HepG2 (cell line): ENCODE data around the gene POLR3E. TPM values are rescaled to one million over a fixed set of nuclear protein-coding genes. Genes with fewer than 3 reads are reported as not detected.

ENCODE experiments used
- ARNTL ChIP-seq: sonication (generic); formaldehyde crosslinking; IDR thresholded peaks from 2 replicates; pipeline ENCODE4 v1.4.0; 2020; ENCODE audit warnings: mild to moderate bottlenecking, missing genetic modification reagents
- CBFB ChIP-seq: sonication (generic); formaldehyde crosslinking; IDR thresholded peaks from 2 replicates; pipeline ENCODE4 v1.4.0; 2020; ENCODE audit warnings: missing genetic modification reagents
- CEBPG ChIP-seq: IDR thresholded peaks from 2 replicates; pipeline ENCODE4 v1.6.1; 2016
- GPN1 ChIP-seq: sonication (generic); formaldehyde crosslinking; IDR thresholded peaks from 2 replicates; pipeline ENCODE4 v1.5.1; 2020; ENCODE audit warnings: missing genetic modification reagents, borderline replicate concordance
- HIVEP1 ChIP-seq: sonication (generic); formaldehyde crosslinking; IDR thresholded peaks from 2 replicates; pipeline ENCODE4 v1.4.0; 2020; ENCODE audit warnings: mild to moderate bottlenecking, missing genetic modification reagents
- HNRNPLL ChIP-seq: fragments of 200-400 bp; formaldehyde crosslinking; IDR thresholded peaks from 2 replicates; pipeline ENCODE4 v1.6.1; 2017; ENCODE audit warnings: mild to moderate bottlenecking, low read depth, low read length; ENCODE audit not compliant: poor library complexity, severe bottlenecking
- KMT2B ChIP-seq: IDR thresholded peaks from 2 replicates; pipeline ENCODE4 v1.6.1; 2016; ENCODE audit warnings: missing genetic modification reagents, missing compliant biosample characterization
- MED8 ChIP-seq: sonication (generic); formaldehyde crosslinking; IDR thresholded peaks from 2 replicates; pipeline ENCODE4 v1.8.1; 2023; ENCODE audit warnings: mild to moderate bottlenecking, missing genetic modification reagents; ENCODE audit not compliant: insufficient replicate concordance
- MIER3 ChIP-seq: IDR thresholded peaks from 2 replicates; pipeline ENCODE4 v1.6.1; 2016; ENCODE audit warnings: missing compliant biosample characterization, borderline replicate concordance
- NFE2L2 ChIP-seq: fragments of 150-350 bp; IDR thresholded peaks from 2 replicates; pipeline ENCODE4 v1.6.1; 2014; ENCODE audit warnings: low read length
- NFYC ChIP-seq: IDR thresholded peaks from 2 replicates; pipeline ENCODE4 v1.6.1; 2016; ENCODE audit warnings: missing genetic modification reagents, missing compliant biosample characterization
- STAT5B ChIP-seq: sonication (generic); formaldehyde crosslinking; IDR thresholded peaks from 2 replicates; pipeline ENCODE4 v1.4.0; 2020; ENCODE audit warnings: missing genetic modification reagents
- ZBTB7A ChIP-seq: sonication (generic); formaldehyde crosslinking; IDR thresholded peaks from 2 replicates; pipeline ENCODE4 v1.8.0; 2022; ENCODE audit warnings: mild to moderate bottlenecking, missing genetic modification reagents
- ZFP62 ChIP-seq: sonication (generic); formaldehyde crosslinking; IDR thresholded peaks from 2 replicates; pipeline ENCODE4 v1.4.0; 2020; ENCODE audit warnings: missing genetic modification reagents
- ZHX2 ChIP-seq, 2 experiments: sonication (generic) in 1 of 2; formaldehyde crosslinking in 1 of 2; IDR thresholded peaks; 2 replicates each; pipeline versions ENCODE4 v1.6.1 to v1.9.0; 2014 to 2022; ENCODE audit warnings: antibody characterized with exemption in 1 of 2, borderline replicate concordance in 1 of 2, inconsistent platforms in 1 of 2, low read depth in 1 of 2, missing genetic modification reagents in 1 of 2
- ZNF331 ChIP-seq: sonication (generic); formaldehyde crosslinking; IDR thresholded peaks from 2 replicates; pipeline ENCODE4 v1.4.0; 2020; ENCODE audit warnings: missing genetic modification reagents
- ZNF33A ChIP-seq: sonication (generic); formaldehyde crosslinking; IDR thresholded peaks from 2 replicates; pipeline ENCODE4 v1.5.1; 2020; ENCODE audit warnings: missing genetic modification reagents, mild to moderate bottlenecking, moderate library complexity, borderline replicate concordance
- ZNF33B ChIP-seq: sonication (generic); formaldehyde crosslinking; IDR thresholded peaks from 2 replicates; pipeline ENCODE4 v1.5.1; 2020; ENCODE audit warnings: mild to moderate bottlenecking, missing genetic modification reagents
- ZNF589 ChIP-seq: sonication (generic); formaldehyde crosslinking; conservative IDR thresholded peaks from 2 replicates; pipeline ENCODE4 v1.8.0; 2022; ENCODE audit warnings: mild to moderate bottlenecking, moderate library complexity, missing genetic modification reagents
- ZNF850 ChIP-seq: sonication (generic); formaldehyde crosslinking; conservative IDR thresholded peaks from 2 replicates; pipeline ENCODE4 v1.9.0; 2021; ENCODE audit warnings: mild to moderate bottlenecking, missing genetic modification reagents
- polyA plus RNA-seq, 8 experiments: library from polyadenylated mRNA; depleted of rRNA in 3 of 8; stranded (reverse) in 7 of 8; unstranded in 1 of 8; fragments of >200 nt; fragmentation: Illumina TruSeq in 4 of 8; extraction: Trizol in 4 of 8; gene quantifications; 2 replicates each; pipeline versions ENCODE4 v1.2.1 to v1.2.3, GENCODE V29; 2011 to 2016; ENCODE audit warnings: low read depth in 4 of 8, missing spikeins in 1 of 8, mixed read lengths in 1 of 8; ENCODE audit not compliant: insufficient read depth in 1 of 8
- total RNA-seq, 5 experiments: library from RNA; depleted of rRNA; stranded (reverse); fragments of >200 nt; fragmentation: Illumina TruSeq; extraction: Trizol; gene quantifications; 2 replicates each; pipeline ENCODE4 v1.2.3, GENCODE V29; 2016; ENCODE audit warnings: low read depth in 1 of 5

Gene POLR3E
- total and polyA plus RNA-seq, 2 of the 13 experiments (the other 11 are each of a cell fraction or from before 2014, with no cell fraction given), result 135 to 262 TPM

- TF ChIP-seq ZFP62 (CRISPR knock-in tag) (peak; percentile 100), ZHX2 (IDR thresholded peaks at IDR 0.05; ENCODE audit: low read depth) (peak; percentile 86), ZHX2 (CRISPR knock-in tag; IDR thresholded peaks at IDR 0.05; ENCODE audit: borderline replicate concordance) (peak; percentile 23; the same call in 1 of the 2 replicates), ZNF331 (peak; percentile 97), HNRNPLL (peak; percentile 87), CEBPG (CRISPR knock-in tag) (peak; percentile 79), ZNF850 (CRISPR knock-in tag) (peak; percentile 97), NFYC (CRISPR knock-in tag) (peak; percentile 58), CBFB (CRISPR knock-in tag) (peak; percentile 97), ZNF589 (peak; percentile 90), ZBTB7A (peak; percentile 83), ZNF33B (CRISPR knock-in tag) (peak; percentile 100), MIER3 (CRISPR knock-in tag) (peak; percentile 99), KMT2B (peak; percentile 81), ARNTL (peak; percentile 96), STAT5B (CRISPR knock-in tag) (no peak; the same call in none of the 2 replicates), NFE2L2 (peak; percentile 18; the same call in 1 of the 2 replicates), MED8 (CRISPR knock-in tag) (peak; percentile 86), ZNF33A (CRISPR knock-in tag) (peak; percentile 98), HIVEP1 (CRISPR knock-in tag) (peak; percentile 98), GPN1 (CRISPR knock-in tag) (peak; percentile 62; the same call in 1 of the 2 replicates)
These were observed at the start of gene POLR3E (continued) for GRCh38 chr16:22297114-22297870.
